Mesendoderm (in vitro differentiated cells): ENCODE data around the gene TIMP3.

Experiments used
- DNase-seq: peaks from one replicate; pipeline ENCODE4 v3.0.0; 2013
- H2AK5ac ChIP-seq: 2 replicates; pipeline ENCODE4 v1.6.1; 2013; ENCODE audit warnings: low read length, inconsistent platforms
- H2BK120ac ChIP-seq: 2 replicates; pipeline ENCODE4 v1.6.1; 2013; ENCODE audit warnings: low read depth, mild to moderate bottlenecking, low read length, moderate library complexity, mixed read lengths
- H2BK15ac ChIP-seq: replicated peaks from 2 replicates; pipeline ENCODE4 v1.6.1; 2013; ENCODE audit warnings: low read depth, mild to moderate bottlenecking, moderate library complexity
- H2BK5ac ChIP-seq: 2 replicates; pipeline ENCODE4 v1.6.1; 2013; ENCODE audit warnings: low read length, inconsistent platforms
- H3K18ac ChIP-seq: 2 replicates; pipeline ENCODE4 v1.6.1; 2013; ENCODE audit warnings: mild to moderate bottlenecking, low read length, mixed read lengths
- H3K23ac ChIP-seq: one replicate; pipeline ENCODE4 v1.6.1; 2013; ENCODE audit warnings: low read length
- H3K27ac ChIP-seq: 2 replicates; pipeline ENCODE4 v1.5.1; 2013; ENCODE audit warnings: low read depth, mild to moderate bottlenecking, inconsistent platforms, low read length, moderate library complexity
- H3K27me3 ChIP-seq: 2 replicates; pipeline ENCODE4 v1.6.1; 2013; ENCODE audit warnings: low read length, control low read depth, mild to moderate bottlenecking, inconsistent platforms; ENCODE audit not compliant: insufficient read depth, poor library complexity
- H3K36me3 ChIP-seq: 2 replicates; pipeline ENCODE4 v1.6.1; 2013; ENCODE audit warnings: low read length, inconsistent platforms; ENCODE audit not compliant: control insufficient read depth, insufficient read depth
- H3K4ac ChIP-seq: one replicate; pipeline ENCODE4 v1.6.1; 2013; ENCODE audit warnings: low read depth, mild to moderate bottlenecking, low read length, moderate library complexity
- H3K4me1 ChIP-seq: 2 replicates; pipeline ENCODE4 v1.6.1; 2013; ENCODE audit warnings: low read depth, low read length, inconsistent platforms; ENCODE audit not compliant: control insufficient read depth
- H3K4me2 ChIP-seq: 2 replicates; pipeline ENCODE4 v1.6.1; 2013; ENCODE audit warnings: low read length
- H3K4me3 ChIP-seq: 2 replicates; pipeline ENCODE4 v1.5.1; 2013; ENCODE audit warnings: mild to moderate bottlenecking, low read length
- H3K56ac ChIP-seq: one replicate; pipeline ENCODE4 v1.6.1; 2013; ENCODE audit warnings: low read length
- H3K79me1 ChIP-seq: 2 replicates; pipeline ENCODE4 v1.6.1; 2013; ENCODE audit warnings: low read length, inconsistent platforms
- H3K79me2 ChIP-seq: 2 replicates; pipeline ENCODE4 v1.6.1; 2013; ENCODE audit warnings: mild to moderate bottlenecking, low read length; ENCODE audit not compliant: control insufficient read depth, insufficient read depth
- H3K9ac ChIP-seq: 2 replicates; pipeline ENCODE4 v1.6.1; 2013; ENCODE audit warnings: low read length, inconsistent platforms
- H4K5ac ChIP-seq: one replicate; pipeline ENCODE4 v1.6.1; 2013; ENCODE audit warnings: low read length
- H4K8ac ChIP-seq: one replicate; pipeline ENCODE4 v1.6.1; 2013; ENCODE audit warnings: low read depth, mild to moderate bottlenecking, control low read depth, low read length, moderate library complexity
- WGBS: extraction: QIAGEN DNeasy Blood & Tissue Kit; methylation state at CpG from one replicate; pipeline ENCODE4 v1.1.7; 2013; ENCODE audit warnings: low lambda C conversion rate, missing lambda C conversion rate; ENCODE audit not compliant: insufficient coverage; ENCODE audit errors: extremely low coverage; 5-methylcytosine and 5-hydroxymethylcytosine counted together

The TIMP3 gene

DNA sequence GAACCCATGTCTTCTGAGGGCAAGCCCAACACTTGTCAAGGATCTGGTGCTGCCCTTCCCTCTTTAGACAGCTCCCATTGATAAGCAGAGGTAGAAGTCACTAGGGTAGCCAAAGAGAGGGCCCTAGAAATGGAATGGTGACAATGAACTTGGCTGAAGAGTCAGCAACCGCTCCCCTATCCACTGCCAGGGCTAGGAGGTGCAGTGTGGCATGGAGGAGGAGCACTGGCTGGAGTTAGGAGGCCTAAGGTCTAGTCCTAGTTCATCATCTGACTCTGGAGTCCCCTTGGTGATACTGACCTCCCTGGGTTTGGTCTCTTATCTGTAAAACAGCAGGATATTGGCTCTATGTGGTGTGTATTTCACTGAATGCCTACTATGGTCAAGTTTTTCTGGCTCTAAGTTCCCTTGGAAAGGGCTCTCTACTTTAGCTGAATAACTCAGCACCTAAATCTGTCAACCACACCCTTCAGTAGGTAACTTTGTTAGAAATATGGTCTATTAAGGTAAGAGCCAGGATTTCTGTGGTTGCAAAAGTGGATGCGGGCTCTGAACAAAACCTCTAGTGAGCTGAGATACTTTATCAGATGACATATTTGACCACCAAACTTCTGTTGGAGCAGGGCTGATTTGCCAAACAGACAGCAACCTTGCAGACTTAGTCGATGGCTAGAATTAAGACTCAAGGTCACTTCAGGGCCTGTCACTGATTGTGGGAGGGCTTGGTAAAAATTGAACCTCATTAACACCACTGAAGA lies 10.5 kb downstream of the TIMP3 start:
- no peaks in the 10 kb centered on the region for H3K27me3 ChIP-seq
- H3K56ac ChIP-seq = no peak overlapping the region
- no peak overlapping the region for H2BK120ac ChIP-seq
- H3K36me3 ChIP-seq = no peaks in the 10 kb centered on the region
- H3K79me2 ChIP-seq = no peaks in the 10 kb centered on the region
- H2AK5ac ChIP-seq = no peak overlapping the region
- H4K8ac ChIP-seq = no peak overlapping the region
- H3K23ac ChIP-seq = no peak overlapping the region
- H2BK5ac ChIP-seq = no peak overlapping the region
- H3K9ac ChIP-seq = no peak overlapping the region
- H3K4me1 ChIP-seq = peaks cover 19% of the 10 kb centered on the region
- no CpG with 5 or more reads among the region's 3 CpGs for WGBS
- no peak overlapping the region for H3K4me3 ChIP-seq
- no peaks in the 10 kb centered on the region for H3K79me1 ChIP-seq
- H3K18ac ChIP-seq = no peak overlapping the region
- peak; percentile 79 for DNase-seq
- H2BK15ac ChIP-seq = no peak overlapping the region
- no peak overlapping the region for H3K4me2 ChIP-seq
- no peak overlapping the region for H3K27ac ChIP-seq
- H4K5ac ChIP-seq = no peak overlapping the region
- H3K4ac ChIP-seq = no peak overlapping the region

DNA sequence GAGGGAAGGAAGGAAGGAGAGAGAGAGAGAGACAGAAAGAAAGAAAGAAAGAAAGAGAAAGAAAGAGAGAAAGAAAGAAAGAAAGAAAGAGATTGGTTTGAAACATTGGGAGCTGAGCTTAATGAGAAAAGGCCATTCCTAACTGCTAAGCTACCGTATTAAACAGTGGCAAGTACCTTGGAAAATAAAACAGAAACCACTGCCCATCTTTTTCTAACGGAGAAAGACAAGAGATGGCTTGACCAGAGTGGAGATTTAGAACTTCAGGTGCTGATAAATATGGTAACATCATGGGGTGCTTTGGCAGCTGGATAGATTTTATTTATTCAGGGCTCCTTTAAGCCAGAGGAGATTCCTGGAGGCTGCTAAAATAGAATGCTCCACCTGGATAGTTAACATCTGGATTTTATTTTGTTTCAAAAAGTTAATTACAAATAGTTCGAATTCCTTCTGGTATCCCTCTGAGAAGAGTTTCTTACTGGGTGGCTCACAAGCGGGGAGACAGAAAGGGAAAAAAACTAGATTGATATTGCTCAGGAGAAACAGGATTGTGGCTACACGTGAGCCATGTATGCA lies 12.9 kb downstream of the TIMP3 start:
- H2BK15ac ChIP-seq = no peak overlapping the region
- no peaks in the 10 kb centered on the region for H3K79me2 ChIP-seq
- no peak overlapping the region for H3K18ac ChIP-seq
- H3K23ac ChIP-seq = no peak overlapping the region
- no peak for DNase-seq
- H3K27ac ChIP-seq = no peak overlapping the region
- no peak overlapping the region for H2AK5ac ChIP-seq
- no peak overlapping the region for H4K8ac ChIP-seq
- WGBS = no CpG with 5 or more reads among the region's 5 CpGs
- no peaks in the 10 kb centered on the region for H3K27me3 ChIP-seq
- no peak overlapping the region for H3K4me2 ChIP-seq
- no peak overlapping the region for H4K5ac ChIP-seq
- no peak overlapping the region for H3K9ac ChIP-seq
- H3K79me1 ChIP-seq = no peaks in the 10 kb centered on the region
- no peak overlapping the region for H2BK5ac ChIP-seq
- no peak overlapping the region for H3K4ac ChIP-seq
- peaks cover 29% of the 10 kb centered on the region for H3K4me1 ChIP-seq
- no peaks in the 10 kb centered on the region for H3K36me3 ChIP-seq
- no peak overlapping the region for H2BK120ac ChIP-seq
- no peak overlapping the region for H3K56ac ChIP-seq
- no peak overlapping the region for H3K4me3 ChIP-seq

DNA sequence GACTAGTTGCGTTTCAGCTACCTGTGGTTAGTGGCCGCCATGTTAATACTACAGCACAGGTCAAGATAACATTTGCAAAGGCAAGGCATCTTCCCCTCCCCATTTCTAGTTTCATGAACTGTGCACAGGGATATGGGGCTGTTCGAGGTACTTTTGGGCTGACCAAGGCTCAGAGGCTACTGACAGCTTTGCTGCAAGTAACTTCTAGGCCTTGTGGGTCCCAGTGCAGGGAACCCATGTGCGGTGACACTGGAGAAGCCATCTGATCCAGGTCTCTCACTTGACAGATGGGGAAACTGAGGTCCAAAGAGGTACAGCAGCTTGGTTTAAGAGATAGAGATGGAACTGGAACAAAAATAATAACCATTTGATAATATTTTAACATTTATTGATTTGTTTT lies 13.6 kb downstream of the TIMP3 start:
- no peak overlapping the region for H2BK120ac ChIP-seq
- DNase-seq = no peak
- no peak overlapping the region for H4K5ac ChIP-seq
- no peak overlapping the region for H3K9ac ChIP-seq
- H3K18ac ChIP-seq = no peak overlapping the region
- H3K27me3 ChIP-seq = no peaks in the 10 kb centered on the region
- H4K8ac ChIP-seq = no peak overlapping the region
- H3K4ac ChIP-seq = no peak overlapping the region
- no peak overlapping the region for H3K23ac ChIP-seq
- no peak overlapping the region for H3K4me3 ChIP-seq
- H3K27ac ChIP-seq = no peak overlapping the region
- no peak overlapping the region for H2AK5ac ChIP-seq
- no peak overlapping the region for H3K56ac ChIP-seq
- no peaks in the 10 kb centered on the region for H3K36me3 ChIP-seq
- no peak overlapping the region for H2BK15ac ChIP-seq
- no peak overlapping the region for H3K4me2 ChIP-seq
- WGBS = no CpG with 5 or more reads among the region's 4 CpGs
- H3K4me1 ChIP-seq = peaks cover 25% of the 10 kb centered on the region
- no peaks in the 10 kb centered on the region for H3K79me2 ChIP-seq
- no peaks in the 10 kb centered on the region for H3K79me1 ChIP-seq
- no peak overlapping the region for H2BK5ac ChIP-seq

DNA sequence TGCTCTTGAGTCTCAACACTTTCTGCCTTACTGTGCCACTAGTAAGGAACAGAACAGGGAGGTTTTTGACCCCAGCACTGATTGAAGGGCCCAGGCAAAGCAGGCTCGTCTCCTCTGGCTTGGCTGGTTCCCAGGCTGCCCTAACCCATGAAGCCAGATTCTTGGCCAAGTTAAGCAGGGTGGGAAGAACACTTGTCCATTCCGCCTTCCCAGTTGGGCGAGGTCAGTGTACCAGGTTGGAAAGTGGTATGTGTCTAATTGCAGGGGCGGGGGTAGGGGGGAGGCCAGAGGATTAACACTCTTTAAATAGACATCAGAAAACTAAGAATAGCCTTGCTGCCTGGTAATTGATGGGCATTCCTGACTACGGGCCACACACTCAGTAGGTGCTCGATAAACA lies 14.4 kb downstream of the TIMP3 start:
- Histone ChIP-seq H3K56ac (no peak overlapping the region), H3K4me3 (no peak overlapping the region), H4K5ac (no peak overlapping the region), H3K4ac (no peak overlapping the region), H3K4me1 (peaks cover 20% of the 10 kb centered on the region), H3K36me3 (no peaks in the 10 kb centered on the region), H2BK5ac (no peak overlapping the region), H3K79me1 (no peaks in the 10 kb centered on the region), H3K23ac (peak overlapping the region; percentile 72), H2BK120ac (no peak overlapping the region), H3K18ac (no peak overlapping the region), H3K4me2 (no peak overlapping the region), H4K8ac (no peak overlapping the region), H3K27ac (no peak overlapping the region), H3K9ac (no peak overlapping the region), H3K27me3 (no peaks in the 10 kb centered on the region), H2AK5ac (no peak overlapping the region), H2BK15ac (no peak overlapping the region), H3K79me2 (no peaks in the 10 kb centered on the region)
- no CpG with 5 or more reads among the region's 6 CpGs for WGBS
- DNase-seq = no peak

DNA sequence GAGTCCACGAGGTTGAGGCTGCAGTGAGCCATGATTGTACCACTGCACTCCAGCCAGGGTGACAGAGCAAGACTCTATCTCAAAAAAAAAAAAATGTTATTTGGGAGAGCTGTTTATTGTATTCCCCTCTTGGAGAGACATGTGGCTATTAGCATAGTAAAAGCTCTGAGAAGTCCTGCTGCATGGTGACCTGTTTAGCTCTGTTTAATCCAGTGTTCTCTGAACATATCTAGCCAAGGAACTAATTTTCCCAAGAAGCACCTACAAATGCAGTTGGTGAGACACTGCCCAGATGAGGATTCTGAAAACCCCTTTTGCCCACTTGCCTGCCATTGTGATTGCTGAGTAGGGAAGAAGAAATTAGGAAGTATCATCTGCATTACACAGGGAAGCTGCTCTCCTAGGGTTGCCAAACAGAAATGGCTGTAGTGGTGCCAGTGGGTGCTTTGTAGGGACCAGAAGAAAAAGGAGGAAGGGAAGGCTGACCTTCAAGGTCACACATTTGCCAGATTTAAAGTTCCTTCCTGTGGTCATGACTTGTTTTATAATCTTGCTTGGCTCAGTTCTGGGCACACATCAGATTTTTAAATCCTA lies 15.7 kb downstream of the TIMP3 start:
- Histone ChIP-seq H3K36me3 (no peaks in the 10 kb centered on the region), H3K4me2 (no peak overlapping the region), H3K27ac (no peak overlapping the region), H4K5ac (no peak overlapping the region), H3K18ac (no peak overlapping the region), H2BK15ac (no peak overlapping the region), H3K79me1 (no peaks in the 10 kb centered on the region), H3K4me1 (peaks cover 14% of the 10 kb centered on the region), H3K4me3 (no peak overlapping the region), H2BK5ac (no peak overlapping the region), H2AK5ac (no peak overlapping the region), H3K27me3 (no peaks in the 10 kb centered on the region), H3K56ac (no peak overlapping the region), H4K8ac (no peak overlapping the region), H3K9ac (no peak overlapping the region), H3K79me2 (no peaks in the 10 kb centered on the region), H2BK120ac (no peak overlapping the region), H3K4ac (no peak overlapping the region), H3K23ac (no peak overlapping the region)
- no peak for DNase-seq
- no CpG with 5 or more reads among the region's 1 CpG for WGBS
